D341Med (cell line): ENCODE results near the gene MLANA.

Experiments
- DNase-seq: peaks from one replicate; pipeline ENCODE4 v3.0.0; 2012; ENCODE audit warnings: low spot score

The MLANA gene

GRCh38 chr9:5890641-5891040, at the start of gene MLANA:
Gene MLANA (plus strand): TSS chr9:5890889. CDS start chr9:5892475, 1,586 bp downstream.
- no peak for DNase-seq

GRCh38 chr9:5841771-5842573, 48.7 kb upstream of the MLANA start:
- no peak for DNase-seq

- no peak for DNase-seq
Measured at GRCh38 chr9:5842929-5843793, 47.5 kb upstream of the MLANA start.

GRCh38 chr9:5843794-5844471, 46.8 kb upstream of the MLANA start:
- DNase-seq: no peak

- DNase-seq: no peak
Measured at GRCh38 chr9:5845157-5845531, 45.5 kb upstream of the MLANA start.

GRCh38 chr9:5846096-5846495, 44.6 kb upstream of the MLANA start:
- no peak for DNase-seq

- DNase-seq: no peak
Measured at GRCh38 chr9:5846501-5846921, 44.2 kb upstream of the MLANA start.

GRCh38 chr9:5848372-5848882, 42.3 kb upstream of the MLANA start:
- DNase-seq: no peak

- DNase-seq: no peak
Measured at GRCh38 chr9:5850724-5851122, 40.0 kb upstream of the MLANA start.

GRCh38 chr9:5851445-5851844, 39.2 kb upstream of the MLANA start:
- DNase-seq: no peak

- DNase-seq: no peak
Measured at GRCh38 chr9:5852987-5853386, 37.7 kb upstream of the MLANA start.

GRCh38 chr9:5853617-5854016, 37.1 kb upstream of the MLANA start:
- no peak for DNase-seq

GRCh38 chr9:5854063-5854790, 36.5 kb upstream of the MLANA start:
- no peak for DNase-seq

- no peak for DNase-seq
Measured at GRCh38 chr9:5857928-5858327, 32.8 kb upstream of the MLANA start.

GRCh38 chr9:5858833-5859232, 31.9 kb upstream of the MLANA start:
- DNase-seq: no peak

GRCh38 chr9:5863092-5863746, 27.5 kb upstream of the MLANA start:
- no peak for DNase-seq

GRCh38 chr9:5864446-5864845, 26.2 kb upstream of the MLANA start:
- DNase-seq: no peak

GRCh38 chr9:5866272-5866671, 24.4 kb upstream of the MLANA start:
- no peak for DNase-seq

GRCh38 chr9:5866685-5867084, 24.0 kb upstream of the MLANA start:
- DNase-seq: no peak

- DNase-seq: no peak
Measured at GRCh38 chr9:5868235-5868634, 22.5 kb upstream of the MLANA start.

- peak; percentile 42 for DNase-seq
Measured at GRCh38 chr9:5869315-5870019, 21.2 kb upstream of the MLANA start.
